Myocyte (in vitro differentiated cells): ENCODE measurements around the gene PDE4B. TPM values are rescaled to one million over a fixed set of nuclear protein-coding genes. Genes with fewer than 3 reads are reported as not detected.

Source experiments
- DNase-seq: peaks from one replicate; pipeline ENCODE4 v3.0.0-alpha.2; 2012; ENCODE audit warnings: low read depth
- total RNA-seq: library from RNA; depleted of rRNA; stranded (reverse); fragments of >200 nt; gene quantifications from 2 replicates; pipeline ENCODE4 v1.2.3, GENCODE V29; 2014

The PDE4B gene
- total RNA-seq, 1 donor from 2014 or later, result 29.5 TPM

GRCh38 chr1:65880611-65881010 lies 87.9 kb downstream of the PDE4B start:
- no peak for DNase-seq

- peak; percentile 47 for DNase-seq
Observed at GRCh38 chr1:65881067-65881594, 88.4 kb downstream of the PDE4B start.

- peak; percentile 17 for DNase-seq
Observed at GRCh38 chr1:65882076-65882475, 89.4 kb downstream of the PDE4B start.

DNA sequence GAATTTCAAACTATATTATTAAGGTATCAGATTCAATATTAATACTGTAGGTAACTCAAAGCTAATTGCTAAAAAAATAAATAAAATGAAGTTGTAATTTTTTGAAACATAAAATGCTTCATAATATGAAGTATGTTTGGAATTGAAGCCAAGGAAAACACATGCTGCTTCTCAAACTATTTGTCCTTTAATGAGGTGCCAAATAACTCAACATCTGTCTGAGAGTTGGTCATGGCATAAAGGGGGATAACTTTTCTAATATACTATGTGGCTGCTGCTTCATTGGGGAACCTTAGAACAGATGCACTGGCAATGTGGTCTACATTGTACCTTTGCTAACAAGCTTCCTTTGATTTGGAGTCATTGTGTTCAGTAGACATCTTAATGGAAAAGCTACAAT lies 96.7 kb downstream of the PDE4B start:
- no peak for DNase-seq

DNA sequence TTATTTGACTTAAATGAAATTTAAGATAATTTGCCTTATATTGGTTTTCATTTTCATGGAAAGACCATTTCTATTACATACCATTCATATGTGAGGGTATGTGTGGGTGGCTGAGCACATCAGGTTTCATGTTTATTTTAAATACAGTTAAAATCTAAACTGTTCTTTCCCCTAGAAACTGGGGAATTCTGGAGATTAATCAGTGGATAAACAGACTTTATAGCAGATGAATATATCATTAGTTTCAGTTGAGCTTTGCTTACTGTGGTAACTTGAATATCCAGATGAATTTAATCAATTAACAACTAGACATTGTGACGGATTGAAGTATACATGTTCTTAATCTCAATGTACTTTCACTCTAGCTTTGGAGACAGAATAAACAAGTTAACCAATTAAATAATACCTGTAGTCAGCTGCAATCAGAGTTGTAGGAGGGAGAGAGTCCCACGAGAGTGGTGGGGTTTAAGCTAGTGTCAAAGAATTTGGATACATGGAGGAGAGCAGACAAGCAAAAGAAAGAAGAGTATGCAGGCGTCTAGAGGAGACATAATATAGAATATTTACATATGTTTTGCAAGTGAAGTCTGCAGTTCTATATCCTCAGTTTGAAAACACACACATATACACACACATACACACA lies 97.6 kb downstream of the PDE4B start:
- DNase-seq, result no peak

GRCh38 chr1:65894738-65895605 lies 102.3 kb downstream of the PDE4B start:
- DNase-seq, result no peak

DNA sequence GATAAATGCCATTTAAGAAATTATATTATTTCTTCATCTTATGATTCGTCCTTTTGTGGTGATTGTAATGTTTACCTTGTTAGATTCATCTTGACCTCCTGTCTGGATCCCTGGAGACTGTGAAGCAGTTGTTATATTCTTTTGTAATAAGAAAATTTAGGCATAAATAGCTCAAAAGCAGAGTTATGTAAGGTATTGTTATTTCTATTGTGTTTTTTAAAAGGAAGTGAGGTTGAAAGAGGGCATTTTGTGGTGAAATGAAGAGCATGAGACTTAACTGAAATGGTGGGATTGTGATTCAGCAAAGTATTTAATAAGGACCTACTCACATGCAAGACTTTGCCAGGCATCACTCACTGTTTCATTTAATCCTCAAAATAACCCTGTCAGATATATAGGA lies 104.0 kb downstream of the PDE4B start:
- peak; percentile 51 for DNase-seq

GRCh38 chr1:65897485-65897884 lies 104.8 kb downstream of the PDE4B start:
- DNase-seq, result no peak

GRCh38 chr1:65904681-65905083 lies 112.0 kb downstream of the PDE4B start:
- peak; percentile 19 for DNase-seq

GRCh38 chr1:65910432-65910831 lies 117.7 kb downstream of the PDE4B start:
- DNase-seq, result no peak

DNA sequence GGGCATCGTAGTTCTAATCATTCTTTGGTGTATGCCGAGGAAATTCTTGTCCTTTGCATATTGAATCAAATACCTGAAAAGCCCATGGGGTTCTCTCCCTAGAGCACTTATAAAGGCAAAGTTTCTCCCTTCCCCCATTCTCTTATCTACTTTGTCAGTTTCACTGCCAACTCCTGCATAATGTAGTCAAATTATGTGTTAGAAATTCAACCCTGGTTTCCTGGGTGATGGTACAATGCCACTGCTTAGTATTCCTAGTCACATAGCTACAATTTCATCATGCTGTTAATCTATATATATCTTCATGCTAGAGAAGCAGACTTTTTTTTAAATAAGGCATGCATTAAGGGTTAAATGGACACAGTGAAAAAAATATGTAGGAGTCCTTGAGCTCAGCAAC lies 119.0 kb downstream of the PDE4B start:
- DNase-seq, result no peak

DNA sequence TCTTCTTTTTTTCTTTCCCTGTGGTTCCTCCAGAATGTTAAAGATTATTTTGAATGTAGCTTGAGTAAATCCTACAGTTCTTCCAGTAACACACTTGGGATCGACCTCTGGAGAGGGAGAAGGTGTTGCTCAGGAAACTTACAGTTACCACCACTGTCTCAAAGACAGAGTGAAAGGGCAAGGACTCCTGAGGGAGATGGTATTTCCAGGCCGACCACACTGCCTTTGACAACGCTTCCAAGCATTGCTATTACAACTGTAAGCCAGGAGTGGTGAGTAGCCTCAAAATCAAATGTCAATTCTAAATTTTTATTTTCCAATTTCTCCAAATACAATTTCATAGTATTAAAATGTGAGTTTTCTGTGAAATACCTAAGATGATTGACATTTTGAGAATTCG lies 125.9 kb downstream of the PDE4B start:
- DNase-seq, result no peak

- no peak for DNase-seq
Observed at GRCh38 chr1:65921446-65921845, 128.8 kb downstream of the PDE4B start.

GRCh38 chr1:65924471-65924870 lies 131.8 kb downstream of the PDE4B start:
- peak; percentile 63 for DNase-seq

DNA sequence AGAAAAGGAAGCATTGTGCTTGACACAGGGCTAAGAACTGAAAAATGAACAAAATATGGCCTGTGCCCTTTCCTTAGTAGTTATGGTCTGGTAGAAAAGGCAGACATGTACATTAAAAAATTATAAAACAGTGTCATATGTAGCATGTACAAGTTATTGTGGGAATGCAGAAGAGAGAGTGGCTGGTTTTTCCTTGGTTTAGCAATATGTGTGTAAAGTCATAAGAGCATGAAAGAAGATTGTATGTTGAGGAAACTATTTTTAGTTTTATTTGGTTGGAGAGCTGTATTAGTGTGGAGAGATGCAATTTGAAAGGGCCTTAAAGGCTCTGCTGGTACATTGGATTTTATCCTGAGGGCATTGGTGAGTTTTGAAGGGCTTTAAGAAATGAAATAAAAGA lies 145.8 kb downstream of the PDE4B start:
- DNase-seq, result no peak

- DNase-seq, result no peak
Observed at GRCh38 chr1:65939191-65939590, 146.5 kb downstream of the PDE4B start.

DNA sequence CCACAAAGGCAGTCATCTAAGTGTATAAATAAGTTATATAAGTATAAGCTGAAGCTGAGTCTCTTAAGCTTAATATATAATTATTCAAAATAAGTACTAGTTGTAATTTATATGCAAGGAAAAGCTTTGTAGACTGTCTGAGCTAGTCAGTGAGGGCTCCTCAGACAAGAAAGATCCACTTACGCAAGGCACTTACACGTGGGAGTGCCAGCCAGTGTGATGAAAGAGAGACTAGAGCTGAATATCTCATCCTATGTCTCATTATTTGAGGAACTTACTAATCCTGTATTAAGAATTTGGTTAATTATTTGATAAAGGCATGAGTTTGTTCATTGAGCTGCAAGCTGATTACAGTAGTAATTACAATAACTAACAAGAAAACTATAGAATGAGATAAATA lies 146.9 kb downstream of the PDE4B start:
- DNase-seq, result no peak

DNA sequence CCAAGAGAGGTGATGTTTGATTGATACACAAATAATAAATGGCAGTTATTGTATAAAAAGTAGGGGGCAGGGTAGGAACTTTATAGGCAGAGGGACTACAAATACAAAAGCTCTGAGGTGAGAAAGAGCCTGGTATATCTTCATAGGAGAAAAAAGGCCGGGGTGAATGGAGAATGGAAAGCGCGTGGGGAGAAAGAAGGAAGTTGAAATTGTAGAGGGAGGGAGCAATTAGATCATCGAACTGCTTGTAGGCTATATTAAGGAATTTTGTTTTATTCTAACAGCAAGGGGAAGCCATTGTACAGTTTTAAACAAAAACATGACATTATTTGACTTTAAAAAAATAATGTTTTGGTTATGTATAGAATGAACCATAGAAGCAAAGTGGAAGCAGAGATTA lies 147.4 kb downstream of the PDE4B start:
- DNase-seq, result no peak

- no peak for DNase-seq
Observed at GRCh38 chr1:65942476-65942875, 149.8 kb downstream of the PDE4B start.

- DNase-seq, result no peak
Observed at GRCh38 chr1:65946376-65946775, 153.7 kb downstream of the PDE4B start.

DNA sequence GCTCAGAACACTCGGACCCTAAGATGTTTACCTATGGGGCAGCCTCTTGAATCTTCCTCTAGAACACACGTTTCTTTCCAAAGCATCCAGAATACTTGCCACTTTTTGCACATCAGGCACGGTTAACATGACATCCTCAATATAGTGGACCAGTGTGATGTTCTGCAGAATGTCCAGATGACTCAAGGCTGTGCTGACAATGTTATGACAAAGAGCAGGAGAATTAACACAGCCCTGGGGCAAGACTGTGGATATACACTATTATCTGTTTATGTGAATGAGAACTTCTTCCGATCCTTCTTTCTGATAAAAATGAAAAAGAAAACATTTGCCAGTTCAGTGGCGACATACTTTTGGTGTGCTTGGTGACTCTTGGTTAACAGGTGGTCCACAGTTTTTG lies 154.3 kb downstream of the PDE4B start:
- no peak for DNase-seq

DNA sequence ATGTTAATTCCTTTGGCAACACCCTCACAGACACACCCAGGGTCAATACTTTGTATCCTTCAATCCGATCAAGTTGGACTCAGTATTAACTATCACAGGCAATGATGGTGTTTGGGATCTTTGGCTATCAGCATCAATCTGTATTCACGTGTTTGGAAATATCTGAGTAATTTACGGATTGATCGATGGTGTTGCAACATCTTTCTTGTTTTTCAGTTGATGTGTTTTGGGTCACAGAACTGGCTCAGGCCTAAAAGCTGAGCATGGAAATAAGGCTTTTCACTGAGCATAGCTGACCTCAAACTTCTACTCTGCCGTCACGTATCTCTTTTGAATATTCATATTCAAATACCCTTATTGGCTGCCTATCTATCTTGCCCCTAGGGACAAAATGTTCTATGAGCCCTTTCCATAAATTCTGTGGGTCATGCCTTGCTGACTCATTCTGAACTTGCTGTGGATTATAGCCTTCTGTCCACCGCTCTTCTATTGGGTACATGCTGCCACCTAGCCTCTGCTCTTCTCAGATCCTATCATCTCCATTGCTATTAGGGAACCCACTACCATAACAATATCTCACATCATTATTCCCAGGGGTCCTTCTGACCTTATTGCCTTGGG lies 156.0 kb downstream of the PDE4B start:
- peak; percentile 70 for DNase-seq
